ENCODE measurements around the gene SLC7A1. TPM values are rescaled to one million over a fixed set of nuclear protein-coding genes. Genes with fewer than 3 reads are reported as not detected.

The SLC7A1 gene
- total RNA-seq, 4 donors from 2014 or later = 46.0 to 72.8 (median 50.8) TPM

DNA sequence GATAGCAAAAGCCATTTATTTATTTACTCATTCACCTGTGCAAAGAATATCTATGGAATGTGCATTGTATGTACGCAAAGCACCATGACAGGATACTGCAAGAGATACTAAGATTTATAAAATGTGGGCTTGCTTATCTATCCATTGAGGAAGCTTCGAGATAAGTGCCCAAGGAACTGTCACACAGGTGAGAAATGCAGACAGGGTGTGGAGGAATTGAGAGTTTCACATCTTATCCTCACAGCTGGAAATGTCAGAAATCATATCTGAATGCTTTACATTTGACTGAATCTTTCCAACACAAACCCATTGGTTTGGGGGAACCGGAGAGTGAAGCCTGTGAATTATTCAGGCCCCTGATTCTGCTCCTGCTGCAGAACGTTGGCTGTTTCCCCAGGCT, 113.0 kb downstream of the SLC7A1 start:
- TF ChIP-seq POLR2A (IDR thresholded peaks at IDR 0.05) = no peak
- TF ChIP-seq, protein P1, sequence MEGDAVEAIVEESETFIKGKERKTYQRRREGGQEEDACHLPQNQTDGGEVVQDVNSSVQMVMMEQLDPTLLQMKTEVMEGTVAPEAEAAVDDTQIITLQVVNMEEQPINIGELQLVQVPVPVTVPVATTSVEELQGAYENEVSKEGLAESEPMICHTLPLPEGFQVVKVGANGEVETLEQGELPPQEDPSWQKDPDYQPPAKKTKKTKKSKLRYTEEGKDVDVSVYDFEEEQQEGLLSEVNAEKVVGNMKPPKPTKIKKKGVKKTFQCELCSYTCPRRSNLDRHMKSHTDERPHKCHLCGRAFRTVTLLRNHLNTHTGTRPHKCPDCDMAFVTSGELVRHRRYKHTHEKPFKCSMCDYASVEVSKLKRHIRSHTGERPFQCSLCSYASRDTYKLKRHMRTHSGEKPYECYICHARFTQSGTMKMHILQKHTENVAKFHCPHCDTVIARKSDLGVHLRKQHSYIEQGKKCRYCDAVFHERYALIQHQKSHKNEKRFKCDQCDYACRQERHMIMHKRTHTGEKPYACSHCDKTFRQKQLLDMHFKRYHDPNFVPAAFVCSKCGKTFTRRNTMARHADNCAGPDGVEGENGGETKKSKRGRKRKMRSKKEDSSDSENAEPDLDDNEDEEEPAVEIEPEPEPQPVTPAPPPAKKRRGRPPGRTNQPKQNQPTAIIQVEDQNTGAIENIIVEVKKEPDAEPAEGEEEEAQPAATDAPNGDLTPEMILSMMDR (IDR thresholded peaks at IDR 0.05) = no peak
- 82 to 87% methylated on average over 4 of the region's 4 CpGs for WGBS, 2 donors
- DNase-seq (ENCODE audit: low spot score in 2 of 2) = no peak
- H3K4me3 ChIP-seq (ENCODE audit: low read depth, poor library complexity, severe bottlenecking) = no peak overlapping the region
- intact Hi-C loops (cut with DNase I; ENCODE audit: low total_unique reads) = no loop called here

DNA sequence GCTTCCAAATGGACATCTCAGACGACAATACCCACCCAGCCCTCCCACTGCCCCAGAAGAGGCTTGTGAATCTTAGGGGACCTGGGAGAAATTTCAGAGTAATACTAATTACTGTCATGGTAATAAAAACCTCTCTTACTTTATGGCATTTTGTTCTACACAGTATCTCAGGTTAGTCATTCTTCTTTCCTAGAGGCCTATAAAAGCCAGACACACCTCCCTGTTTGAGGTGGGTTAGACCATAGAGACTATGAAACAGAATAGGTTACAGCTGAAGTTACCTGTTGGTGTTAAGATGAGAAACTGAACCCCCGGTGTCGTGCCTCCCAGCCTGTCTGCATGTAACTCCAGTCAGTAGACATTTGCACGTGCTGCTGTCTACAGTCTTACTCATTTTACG, 113.9 kb downstream of the SLC7A1 start:
- WGBS, 2 donors = 91 to 94% methylated on average over 5 of the region's 5 CpGs
- intact Hi-C loops (cut with DNase I; ENCODE audit: low total_unique reads) = no loop called here
- H3K4me3 ChIP-seq (ENCODE audit: low read depth, poor library complexity, severe bottlenecking) = no peak overlapping the region
- no peak for DNase-seq (ENCODE audit: low spot score in 2 of 2)
- TF ChIP-seq POLR2A (IDR thresholded peaks at IDR 0.05) = no peak
- TF ChIP-seq, protein P1 (IDR thresholded peaks at IDR 0.05) = no peak

DNA sequence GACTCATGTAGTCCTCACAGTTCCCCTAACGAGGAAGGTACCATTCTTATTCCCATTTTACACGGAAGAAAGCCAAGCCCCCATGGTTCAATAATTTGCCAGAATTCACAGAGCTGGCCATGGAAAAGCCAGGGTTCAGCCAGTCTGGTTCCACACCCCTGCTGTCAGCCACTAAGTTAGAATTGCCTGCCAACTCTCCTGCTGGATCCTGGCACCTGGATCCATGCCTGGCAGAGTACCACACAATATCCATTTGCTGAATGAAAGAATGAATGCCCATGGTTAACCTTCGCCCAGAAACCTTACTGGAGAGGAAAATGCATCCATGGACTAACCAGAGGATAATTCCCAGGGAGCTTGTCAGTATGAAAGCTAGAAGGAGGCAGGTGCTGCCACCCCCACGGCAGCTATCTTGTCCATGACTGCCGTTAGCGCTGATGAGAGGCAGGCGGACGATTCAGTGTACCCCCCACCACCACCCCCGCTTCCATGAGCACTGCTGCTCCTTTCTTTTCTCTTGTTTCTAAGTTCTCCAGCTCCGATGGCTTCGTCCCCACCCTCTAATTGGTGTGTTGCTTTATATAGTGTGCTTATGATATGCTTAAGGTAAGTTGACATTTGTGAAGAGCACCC, 114.5 kb downstream of the SLC7A1 start:
- intact Hi-C loops (cut with DNase I; ENCODE audit: low total_unique reads) = no loop called here

DNA sequence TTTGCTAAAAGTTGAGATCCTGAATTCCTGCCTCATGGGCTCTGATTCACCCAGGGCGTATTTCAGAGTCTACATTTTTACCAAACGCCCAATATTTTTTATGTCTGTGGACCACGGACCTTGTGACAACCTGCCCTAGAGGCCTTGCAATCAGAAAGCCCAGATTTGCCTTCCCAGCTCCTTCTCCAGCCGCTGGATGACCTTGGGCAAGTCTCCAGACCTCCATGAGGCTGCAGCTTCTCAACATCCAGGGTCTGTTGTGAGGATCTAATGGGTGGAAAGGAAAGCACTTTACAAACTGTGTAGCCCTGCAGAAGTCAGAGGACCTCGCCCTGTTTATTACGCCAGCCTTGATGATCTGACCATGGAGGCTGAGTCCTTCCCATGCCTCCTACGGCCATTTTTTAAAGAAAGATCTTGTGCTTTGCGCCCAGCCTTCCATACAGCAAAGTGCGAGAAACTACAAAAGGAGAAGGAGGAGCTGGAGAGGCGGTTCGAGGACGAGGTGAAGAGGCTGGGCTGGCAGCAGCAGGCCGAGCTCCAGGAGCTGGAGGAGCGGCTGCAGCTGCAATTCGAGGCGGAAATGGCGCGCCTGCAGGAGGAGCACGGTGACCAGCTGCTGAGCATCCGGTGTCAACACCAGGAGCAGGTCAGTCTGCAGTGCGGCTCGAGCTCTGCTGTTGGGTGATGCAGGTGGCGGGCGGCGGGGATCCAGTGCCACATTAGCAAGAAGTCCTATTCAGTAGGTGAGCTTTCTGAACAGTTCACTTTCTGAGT, 115.6 kb downstream of the SLC7A1 start:
- H3K4me3 ChIP-seq (ENCODE audit: low read depth, poor library complexity, severe bottlenecking) = no peak overlapping the region
- no peak for TF ChIP-seq POLR2A (IDR thresholded peaks at IDR 0.05)
- TF ChIP-seq, protein P1 (IDR thresholded peaks at IDR 0.05) = no peak
- intact Hi-C loops (cut with DNase I; ENCODE audit: low total_unique reads) = no loop called here
- DNase-seq (ENCODE audit: low spot score in 2 of 2) = no peak
- 83 to 84% methylated on average over 24 to 25 of the region's 25 CpGs for WGBS, 2 donors

More for the DNA sequence above, 114.5 kb downstream of the SLC7A1 start:
- no peak overlapping the region for H3K4me3 ChIP-seq (ENCODE audit: low read depth, poor library complexity, severe bottlenecking)
- no peak for DNase-seq (ENCODE audit: low spot score in 2 of 2)
- 82 to 85% methylated on average over 11 of the region's 11 CpGs for WGBS, 2 donors
- TF ChIP-seq, protein P1 (IDR thresholded peaks at IDR 0.05) = no peak
- no peak for TF ChIP-seq POLR2A (IDR thresholded peaks at IDR 0.05)

DNA sequence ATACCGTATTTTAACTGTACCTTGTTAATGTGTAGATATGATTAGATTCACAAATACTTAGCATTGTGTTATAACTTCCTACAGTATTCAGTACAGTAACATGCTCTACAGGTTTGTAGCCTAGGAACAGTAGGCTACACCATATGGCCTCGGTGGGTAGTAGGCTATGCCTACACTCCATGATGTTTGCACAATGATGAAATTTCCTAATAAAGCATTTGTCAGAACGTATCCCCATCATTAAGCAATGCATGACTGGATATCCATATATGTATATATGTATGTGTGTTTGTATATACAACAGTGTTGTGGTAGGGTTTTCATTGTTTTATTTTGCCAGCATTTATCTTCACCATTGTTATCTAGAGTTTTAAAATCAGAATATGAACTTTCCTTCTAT, 119.4 kb downstream of the SLC7A1 start:
- TF ChIP-seq, protein P1 (IDR thresholded peaks at IDR 0.05) = no peak
- no peak for TF ChIP-seq POLR2A (IDR thresholded peaks at IDR 0.05)
- WGBS, 2 donors = 79 to 81% methylated on average over 3 of the region's 3 CpGs
- no peak for DNase-seq (ENCODE audit: low spot score in 2 of 2)
- H3K4me3 ChIP-seq (ENCODE audit: low read depth, poor library complexity, severe bottlenecking) = no peak overlapping the region
- intact Hi-C loops (cut with DNase I; ENCODE audit: low total_unique reads) = no loop called here
